GM18873 (cell line): Measurements from ENCODE around the gene GUCD1.
"Not testable (repeated sequence)": the region's sequence is repeated elsewhere in the genome, so short reads cannot be mapped to it uniquely, and the experiment has no call there.

Source experiments
- ATAC-seq: cut with Tn5 transposase; IDR thresholded peaks from one replicate; pipeline ENCODE4 v1.9.1; 2021; ENCODE audit warnings: mild to moderate bottlenecking, moderate library complexity, moderate number of reproducible peaks; ENCODE audit not compliant: unreplicated experiment, low FRiP score

Gene GUCD1

DNA sequence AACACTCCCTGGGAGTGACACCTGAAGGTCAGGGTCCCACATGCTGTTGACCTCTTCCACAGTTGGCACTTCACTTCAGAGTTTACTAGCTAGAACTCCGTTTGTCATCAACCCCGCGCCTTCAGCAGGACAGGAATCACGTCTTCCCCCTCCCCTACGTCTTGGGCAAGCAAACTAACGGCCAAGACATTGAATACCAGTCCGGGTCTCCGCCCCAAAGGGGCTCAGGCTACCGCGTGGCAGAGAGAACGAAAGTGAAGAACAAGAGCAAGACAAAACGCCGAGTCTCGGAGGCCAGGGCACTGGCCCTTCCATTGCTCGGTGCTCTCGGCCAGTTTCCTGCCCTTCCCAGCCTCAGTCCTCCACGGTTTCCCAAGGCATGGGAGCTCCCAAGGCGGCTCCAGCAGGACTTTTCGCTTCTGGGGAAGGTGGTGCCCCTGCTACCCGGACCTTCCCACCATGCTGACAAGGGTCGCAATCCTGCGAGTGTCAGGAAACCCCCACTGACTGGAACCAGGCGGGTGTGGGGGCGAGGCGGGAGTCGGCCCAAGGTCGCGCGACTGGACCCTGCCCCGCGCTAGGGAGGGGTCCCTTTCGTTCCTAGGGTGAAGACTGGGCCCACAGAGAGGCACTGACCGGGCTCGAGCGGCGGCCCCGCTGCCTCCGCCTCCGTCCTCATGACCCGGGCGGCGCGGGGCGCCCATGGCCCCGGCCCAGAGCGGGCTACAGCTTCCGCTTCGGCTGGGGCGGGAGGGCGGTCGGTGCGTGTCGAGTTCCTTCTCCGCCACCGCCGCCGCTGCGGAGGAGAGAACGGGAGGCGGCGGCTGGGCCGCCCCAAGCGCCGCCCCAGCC lies at the start of gene GUCD1:
Gene GUCD1 (minus strand): TSS at position 826 of the 852 bp plus-strand sequence. CDS start 147 bp downstream, at position 679.
- ATAC-seq = peak; percentile 9

DNA sequence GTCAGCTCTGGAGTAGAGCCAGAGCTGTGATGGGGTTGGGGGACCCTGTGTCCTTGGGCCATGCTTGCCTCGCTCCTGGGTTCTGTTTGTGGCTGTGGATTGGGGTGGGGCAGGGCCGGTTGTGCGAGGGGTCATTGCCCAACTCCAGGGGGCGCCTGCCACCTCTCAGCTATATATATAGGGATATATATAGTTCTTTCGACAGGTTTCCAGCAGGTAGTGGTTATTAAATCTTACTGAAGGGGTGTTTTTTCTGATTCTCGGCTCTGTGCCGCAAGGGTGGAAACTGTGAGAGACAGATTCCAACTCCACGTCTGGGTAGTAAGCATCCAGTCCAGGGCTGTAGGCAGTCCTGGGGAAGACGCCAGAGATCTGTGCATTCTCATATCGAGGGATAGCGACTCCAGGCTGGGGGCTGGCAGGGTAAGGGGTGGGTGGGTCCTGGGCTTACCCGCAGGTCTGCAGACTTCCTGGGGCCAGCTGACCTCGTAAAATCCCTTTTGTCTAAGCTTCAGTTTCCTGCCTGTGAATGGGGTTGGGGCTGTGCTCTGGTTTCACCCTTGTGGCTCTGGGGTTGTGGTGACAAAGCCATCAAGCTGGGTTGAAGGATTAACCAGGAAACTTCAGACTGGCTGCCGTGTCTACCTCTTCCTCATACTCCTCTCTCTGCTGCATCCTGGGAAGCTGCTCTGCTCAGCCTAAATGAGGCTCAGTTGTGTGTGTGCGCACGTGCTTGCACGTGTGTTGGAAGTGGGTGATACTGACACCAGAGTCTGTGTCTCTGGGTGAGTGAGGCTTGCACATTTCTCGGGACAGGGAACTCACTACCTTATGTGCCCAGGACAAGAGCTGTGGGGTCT lies 49.1 kb upstream of the GUCD1 start:
- not testable (repeated sequence) for ATAC-seq

DNA sequence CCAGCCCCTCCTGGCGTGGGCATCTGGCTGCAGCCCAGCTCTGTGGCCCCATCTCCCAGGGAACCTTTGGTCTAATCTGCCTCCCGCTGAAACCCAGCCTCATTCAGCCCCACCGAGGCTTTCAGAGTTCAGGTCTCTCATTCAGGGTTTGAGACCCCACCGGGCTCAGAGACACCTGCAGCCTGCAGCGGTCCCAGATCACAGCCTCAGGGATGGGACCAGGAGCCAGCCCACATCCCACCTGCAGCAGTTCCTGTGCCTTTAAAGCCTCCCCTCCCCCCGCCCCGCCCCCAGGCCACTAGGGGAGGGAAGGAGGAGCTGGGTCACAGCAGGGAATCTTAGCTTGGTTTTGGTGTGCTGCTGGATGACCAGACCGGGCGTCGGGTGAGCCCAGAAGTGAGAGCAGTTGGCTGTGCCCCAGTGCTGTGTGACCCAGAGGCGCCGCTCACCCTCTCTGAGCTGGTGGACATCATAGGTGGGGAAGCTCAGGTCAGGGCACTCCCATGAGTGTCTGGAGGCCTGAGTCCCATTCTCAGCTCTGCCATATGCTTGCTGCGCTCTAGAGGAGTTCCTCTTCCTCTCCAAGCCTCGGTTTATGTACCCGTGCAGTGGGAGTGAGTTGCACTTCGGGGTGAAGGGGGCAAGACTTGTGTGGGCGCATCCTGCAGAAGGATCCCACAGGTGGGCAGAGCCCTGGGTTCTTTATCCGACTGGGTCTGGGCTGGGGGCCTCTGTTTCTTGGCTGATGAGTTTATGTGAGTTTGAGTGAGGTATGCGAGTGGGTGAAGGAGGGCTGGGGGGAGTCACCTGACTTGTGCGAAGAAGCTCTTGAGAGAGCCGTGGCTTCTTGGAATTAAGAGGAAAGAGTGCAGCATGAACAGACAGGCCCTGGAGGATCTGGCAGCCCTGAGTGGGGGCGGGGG lies 48.2 kb upstream of the GUCD1 start, which contains the start of gene GGT1:
Gene GGT1 (plus strand): TSS at position 347 of the 923 bp plus-strand sequence. CDS start 7,889 bp downstream, outside the sequence.
- ATAC-seq = not testable (repeated sequence)

DNA sequence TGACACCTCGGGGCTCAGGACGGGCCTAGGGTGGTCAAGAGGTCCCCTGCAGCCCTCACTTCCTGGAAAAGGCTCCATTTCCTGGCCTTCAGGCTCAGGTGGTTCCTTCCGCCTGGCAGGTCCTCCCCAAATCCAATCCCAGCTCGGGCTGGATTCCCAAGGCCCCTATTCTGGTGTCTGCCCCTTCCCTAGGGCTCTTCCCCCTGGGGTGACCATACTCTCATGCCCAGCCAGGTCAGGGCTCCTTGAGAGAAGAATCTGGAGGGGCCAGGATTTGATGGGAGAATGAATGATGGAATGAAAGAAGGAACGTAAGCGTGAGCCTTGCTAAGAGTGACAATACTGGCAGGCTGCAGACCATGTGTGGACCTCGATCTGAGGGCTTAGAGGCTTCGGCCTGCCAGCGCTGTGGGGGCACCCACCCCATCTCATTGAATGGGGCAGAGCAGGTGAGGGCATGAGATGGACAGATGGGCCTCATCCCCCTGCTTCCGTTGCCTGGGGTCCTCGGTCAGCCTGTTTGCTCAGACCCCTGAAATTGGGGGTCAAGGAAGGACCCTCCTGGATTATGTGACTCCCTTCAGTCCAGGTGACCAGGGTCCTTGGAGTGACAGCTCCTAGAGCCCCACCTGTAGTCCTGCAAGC lies 47.3 kb upstream of the GUCD1 start:
- not testable (repeated sequence) for ATAC-seq

DNA sequence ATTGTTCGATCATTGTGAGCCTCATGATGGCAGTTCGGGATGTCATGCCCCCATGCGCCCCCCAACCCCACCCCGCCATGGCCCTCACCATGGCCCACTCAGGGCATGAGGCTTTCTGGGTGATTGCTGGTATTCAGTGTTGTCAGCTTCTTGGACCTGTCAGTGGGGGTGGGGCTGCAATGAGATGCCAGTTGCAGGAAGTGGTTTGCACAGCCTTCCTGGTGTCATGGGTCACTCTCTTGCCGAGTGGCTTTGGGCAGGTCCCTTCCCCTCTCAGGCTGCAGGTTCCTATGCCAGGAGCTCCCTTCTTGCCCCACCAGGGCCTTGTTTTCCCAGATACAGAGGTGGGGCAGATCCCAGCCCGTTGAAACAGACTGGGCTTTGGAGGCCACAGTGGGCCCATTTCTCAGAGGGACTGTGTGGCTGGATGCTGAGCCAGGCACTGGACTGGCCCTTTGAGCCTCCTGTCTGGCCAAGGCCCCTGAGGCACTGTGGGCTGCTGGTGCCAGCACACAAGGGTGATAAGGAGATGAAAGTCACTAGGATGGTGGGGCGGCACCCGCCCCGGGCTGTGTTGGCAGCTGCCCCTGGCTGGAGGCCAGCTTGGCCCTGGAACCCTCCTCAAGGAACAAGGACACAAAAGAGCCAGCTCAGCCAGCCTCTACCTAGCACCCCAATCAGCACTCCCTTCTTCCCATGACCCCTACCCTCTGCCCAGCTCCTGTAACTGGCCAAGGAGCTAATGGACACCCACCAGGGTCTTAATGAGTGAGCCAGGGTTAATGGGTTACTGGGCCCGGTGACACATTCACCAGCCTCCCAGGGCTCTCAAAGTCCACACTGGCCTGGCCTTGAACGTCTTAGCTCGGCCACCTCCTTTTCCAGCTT lies 46.5 kb upstream of the GUCD1 start:
- ATAC-seq = no peak

DNA sequence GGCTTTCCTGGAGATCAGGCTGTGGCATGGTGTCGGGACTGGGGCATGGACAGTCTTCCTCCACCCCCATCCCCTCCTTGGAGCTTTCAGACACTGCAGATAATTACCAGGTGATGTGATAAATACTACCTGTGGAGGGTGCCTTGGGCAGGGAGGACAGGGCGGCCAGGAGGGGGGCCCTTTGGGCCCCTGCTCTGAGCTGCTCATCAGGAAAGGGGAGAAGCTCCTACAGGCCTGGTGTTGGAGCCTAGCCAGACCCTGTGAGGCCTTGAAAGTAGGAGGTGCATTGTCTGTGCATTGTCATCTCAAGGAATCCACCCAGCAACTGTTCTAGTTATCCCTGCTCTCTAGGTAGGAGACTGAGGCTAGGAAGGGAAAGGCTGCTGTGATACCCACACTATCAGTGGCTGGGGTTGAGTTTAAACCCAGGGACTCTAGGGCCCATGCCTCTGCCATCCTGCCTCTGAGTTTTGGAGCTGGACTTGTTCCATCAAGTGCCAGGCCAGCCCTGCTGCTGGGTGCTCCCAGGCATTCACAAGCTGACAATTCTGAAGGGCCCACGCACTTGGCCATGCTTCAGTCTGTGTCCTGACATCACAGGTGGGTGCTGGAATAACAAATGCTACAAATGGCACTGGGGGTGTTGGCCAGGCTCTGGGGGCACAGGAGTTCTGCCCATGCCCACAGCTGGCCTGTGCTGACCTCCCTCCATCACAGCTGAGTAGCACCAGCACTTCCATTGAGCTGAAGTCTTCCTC lies 45.2 kb upstream of the GUCD1 start:
- ATAC-seq = not testable (repeated sequence)

DNA sequence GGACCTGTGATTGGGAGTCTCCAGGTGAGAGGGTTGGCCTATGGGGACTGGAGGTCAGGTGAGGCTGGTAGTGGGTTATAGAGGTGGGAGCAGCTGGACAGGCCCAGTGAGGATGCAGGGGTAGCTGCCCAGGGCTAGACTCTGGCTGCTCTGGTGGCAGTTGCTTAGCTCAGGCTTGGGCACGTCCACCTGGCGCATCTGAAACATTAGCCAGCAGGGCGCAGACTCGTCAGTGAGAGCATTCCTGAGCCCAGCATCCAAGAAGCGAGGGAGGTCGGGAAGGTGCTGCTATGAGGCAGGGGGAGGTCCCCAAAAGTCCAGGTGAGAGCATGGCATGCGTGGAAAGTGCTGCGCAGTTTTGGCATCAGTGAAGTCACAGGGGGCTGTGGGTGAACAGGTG lies 44.6 kb upstream of the GUCD1 start:
- ATAC-seq = no peak

DNA sequence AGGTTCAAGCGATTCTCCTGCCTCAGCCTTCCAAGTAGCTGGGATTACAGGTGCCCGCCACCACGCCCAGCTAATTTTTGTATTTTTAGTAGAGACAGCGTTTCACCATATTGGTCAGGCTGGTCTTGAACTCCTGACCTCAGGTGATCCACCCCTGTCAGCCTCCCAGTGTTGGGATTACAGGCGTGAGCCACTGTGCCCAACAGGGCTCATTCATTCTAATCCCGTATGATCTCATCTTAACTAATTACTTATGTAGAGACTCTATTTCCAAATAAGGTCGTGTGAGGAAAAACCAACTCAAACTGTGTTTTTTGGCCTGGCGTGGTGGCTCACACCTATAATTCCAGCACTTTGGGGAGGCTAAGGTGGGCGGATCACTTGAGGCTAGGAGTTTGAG lies 42.1 kb upstream of the GUCD1 start:
- not testable (repeated sequence) for ATAC-seq

DNA sequence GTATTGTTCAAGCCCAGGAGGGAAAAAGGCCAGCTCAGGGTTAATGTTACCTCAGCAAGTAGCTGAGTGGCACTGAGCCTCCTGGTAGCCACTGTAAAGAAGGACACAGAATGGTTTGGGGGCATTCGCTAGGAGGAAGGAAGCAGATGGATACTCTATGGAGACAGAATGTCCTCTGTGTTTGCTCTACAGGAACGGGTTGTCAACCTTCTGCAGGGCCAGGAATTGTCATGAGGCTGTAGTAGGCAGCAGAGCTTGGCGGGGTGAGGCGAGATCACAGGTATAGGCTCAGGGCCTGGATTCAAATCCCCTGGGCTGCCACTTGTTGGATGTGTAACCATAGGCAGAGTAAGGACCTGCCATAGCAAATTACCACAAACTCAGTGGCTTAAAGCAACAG lies 40.9 kb upstream of the GUCD1 start:
- no peak for ATAC-seq

DNA sequence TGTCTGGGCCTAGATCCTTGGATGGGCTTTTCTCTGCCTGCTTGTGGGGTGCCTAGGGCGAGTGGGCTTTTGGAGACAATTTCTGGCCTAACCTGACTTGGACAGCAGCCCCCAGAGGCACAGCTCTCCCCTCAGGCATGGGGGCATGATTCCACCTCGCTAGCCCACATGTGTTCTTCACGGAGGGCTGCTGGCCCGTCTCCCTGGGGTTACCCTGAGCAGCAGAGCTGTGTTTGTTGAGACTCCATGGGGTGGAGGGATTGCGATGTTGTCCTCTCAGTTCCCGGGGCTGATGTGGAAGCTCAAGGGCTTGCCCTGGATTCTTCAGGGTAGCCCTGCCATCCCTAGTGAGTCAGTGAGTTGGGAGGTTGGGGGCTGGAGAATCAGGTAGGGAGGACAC lies 40.3 kb upstream of the GUCD1 start:
- no peak for ATAC-seq

DNA sequence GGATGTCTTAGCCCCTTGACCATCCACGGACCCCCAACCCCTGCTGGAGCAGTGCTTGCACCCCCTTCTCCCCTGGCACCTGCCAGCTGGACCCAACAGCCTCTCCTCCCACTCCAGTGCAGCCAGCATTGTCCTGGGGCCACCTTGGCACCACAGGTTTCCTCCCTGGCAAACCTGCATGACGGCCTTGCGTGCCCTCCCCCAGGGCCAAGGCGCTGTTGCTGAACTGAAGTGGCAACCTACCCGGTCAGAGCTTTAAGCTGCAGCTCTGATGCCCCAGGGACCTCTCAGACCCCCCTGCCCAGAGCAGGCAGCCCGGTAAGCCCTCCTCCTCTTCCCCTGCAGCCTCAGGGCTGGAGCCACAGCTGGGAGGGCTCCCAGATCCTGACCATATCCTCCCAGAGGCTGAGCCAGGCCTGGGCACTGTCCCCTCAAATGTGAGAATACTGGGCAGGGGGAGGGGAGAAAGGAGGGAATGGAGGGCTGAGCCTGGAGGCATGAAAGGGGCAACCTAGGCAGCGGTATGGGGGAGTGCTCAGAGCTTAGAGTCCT lies 39.7 kb upstream of the GUCD1 start:
- no peak for ATAC-seq

DNA sequence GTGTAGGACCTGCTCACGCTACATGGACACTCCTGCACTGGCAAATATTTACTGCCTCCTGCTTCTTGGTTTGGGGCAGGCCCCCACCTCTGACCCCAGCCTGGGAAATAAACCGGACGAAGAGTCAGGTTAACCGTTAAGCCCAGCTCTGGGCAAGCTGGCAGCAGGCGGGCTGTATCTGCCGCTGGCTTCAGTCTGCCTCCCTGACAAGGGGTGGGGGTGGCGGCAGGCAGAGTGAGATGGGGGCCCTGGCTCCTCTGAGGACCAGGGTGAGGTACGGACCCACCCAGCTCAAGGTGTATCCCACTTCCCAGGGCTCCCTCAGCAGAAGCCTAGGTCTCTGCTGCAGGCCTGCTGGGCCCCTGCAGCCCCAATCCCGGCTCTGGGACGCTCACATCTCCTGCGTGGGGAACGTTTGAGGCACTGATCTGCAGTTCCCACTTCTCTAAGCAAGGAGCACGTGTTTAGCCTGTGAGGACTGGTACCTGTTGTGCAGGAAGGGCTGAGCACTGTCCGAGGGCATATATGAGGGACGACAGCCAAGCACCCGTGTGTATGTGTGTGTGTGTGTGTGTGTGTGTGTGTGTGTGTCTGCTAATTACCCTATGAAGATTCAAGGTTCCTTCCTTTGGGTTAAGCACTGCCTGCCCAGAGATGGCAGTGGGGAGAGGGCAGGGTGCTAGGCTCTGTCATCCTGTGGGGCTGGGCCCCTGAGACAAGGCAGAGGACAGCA lies 39.1 kb upstream of the GUCD1 start:
- no peak for ATAC-seq

DNA sequence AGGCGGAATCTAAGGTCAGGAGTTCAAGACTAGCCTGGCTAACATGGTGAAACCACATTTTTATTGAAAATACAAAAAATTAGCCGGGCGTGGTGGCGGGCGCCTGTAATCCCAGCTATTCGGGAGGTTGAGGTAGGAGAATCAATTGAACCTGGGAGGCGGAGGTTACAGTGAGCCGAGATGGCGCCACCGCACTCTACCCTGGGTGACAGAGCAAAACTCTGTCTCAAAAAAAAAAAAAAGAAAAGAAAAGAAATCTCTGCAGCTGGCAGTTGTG lies 38.6 kb upstream of the GUCD1 start:
- not testable (repeated sequence) for ATAC-seq

DNA sequence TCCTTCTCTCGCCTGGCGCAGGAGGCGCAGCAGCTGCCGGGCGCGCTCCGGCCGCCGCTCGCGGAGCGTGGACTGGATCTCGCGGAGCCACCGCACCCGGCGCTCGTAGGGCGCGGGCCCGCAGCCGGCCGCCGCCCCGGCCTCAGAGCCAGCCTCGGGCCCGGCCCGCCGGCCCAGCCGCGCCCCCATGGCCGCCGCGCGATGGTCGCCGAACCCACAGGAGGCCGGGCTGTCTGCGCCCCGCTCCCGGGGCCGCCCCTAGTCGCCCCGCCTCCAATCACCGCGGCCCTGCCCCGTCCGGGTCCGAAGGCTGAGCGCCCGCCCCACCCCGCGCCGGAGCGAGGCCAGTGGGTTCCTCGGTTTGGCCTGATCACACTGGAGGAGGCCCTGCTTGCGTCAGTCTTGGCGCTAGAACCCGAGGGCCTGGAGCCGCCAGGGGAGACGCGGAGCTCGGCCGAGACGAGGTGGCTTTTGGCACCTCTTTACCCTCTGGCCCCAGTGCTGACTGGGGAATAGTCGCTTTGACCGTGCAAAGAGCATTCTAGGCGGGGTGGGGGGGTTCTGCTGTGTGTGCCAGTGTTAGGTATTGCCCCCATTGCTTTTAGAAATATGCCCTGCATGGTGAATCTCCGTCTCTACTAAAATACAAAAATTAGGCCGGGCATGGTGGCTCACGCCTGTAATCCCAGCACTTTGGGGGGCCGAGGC lies 38.1 kb upstream of the GUCD1 start, which contains the start of gene LRRC75B:
Gene LRRC75B (minus strand): TSS at position 223 of the 708 bp plus-strand sequence. CDS start 34 bp downstream, at position 189.
- no peak for ATAC-seq

DNA sequence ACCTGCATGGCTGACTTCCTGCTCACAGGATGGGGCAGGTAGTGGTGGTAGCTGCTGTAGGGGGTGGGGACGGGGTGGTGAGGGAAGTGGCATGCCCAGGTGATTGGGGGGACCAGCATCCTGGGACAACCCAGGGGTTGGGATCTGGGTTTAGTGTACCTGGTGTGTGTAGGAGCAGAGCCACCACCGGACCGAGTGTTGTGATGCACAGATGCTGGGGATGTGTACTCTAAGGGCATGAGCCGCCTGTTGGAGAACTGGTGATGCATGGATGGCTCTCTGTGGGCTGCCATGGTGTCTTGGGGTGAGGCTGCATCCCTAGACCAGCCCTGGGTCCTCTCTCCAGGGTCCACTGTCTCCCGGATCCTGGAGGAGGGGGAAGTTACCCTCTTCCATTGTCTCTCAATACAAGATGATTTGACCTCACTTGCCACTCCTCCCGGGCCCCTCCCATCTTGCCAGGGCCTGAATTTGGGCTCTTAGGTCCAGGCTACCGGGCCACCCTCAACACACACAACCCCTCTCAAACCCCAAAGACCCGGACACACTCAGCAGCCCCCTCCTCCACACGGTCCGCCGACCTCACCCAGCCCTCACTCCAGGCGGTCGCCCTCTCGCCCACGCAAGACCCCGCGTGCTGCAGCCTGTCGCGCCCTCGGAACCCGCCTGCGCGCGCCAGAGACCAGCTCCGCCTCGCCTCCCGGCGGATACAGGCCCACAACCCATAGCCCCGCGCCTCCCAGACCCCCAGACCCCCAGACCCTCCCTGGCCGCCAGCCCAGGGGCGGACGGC lies 37.3 kb upstream of the GUCD1 start:
- no peak for ATAC-seq
